KOPT-K1 (cell line): ENCODE data around the gene ERAL1.

Experiments
- H3K27ac ChIP-seq: fragments of 200-600 bp; sonication (generic); 2 replicates; pipeline ENCODE4 v1.5.1; 2016; ENCODE audit warnings: antibody characterized with exemption, mild to moderate bottlenecking, low read depth, low read length; ENCODE audit not compliant: poor library complexity, severe bottlenecking
- H3K36me3 ChIP-seq: fragments of 200-600 bp; sonication (generic); 2 replicates; pipeline ENCODE4 v1.5.1; 2017; ENCODE audit warnings: antibody characterized with exemption, mild to moderate bottlenecking, low read length, moderate library complexity; ENCODE audit not compliant: insufficient read depth
- H3K9me3 ChIP-seq: fragments of 200-600 bp; sonication (generic); 2 replicates; pipeline ENCODE4 v1.5.1; 2017; ENCODE audit warnings: antibody characterized with exemption, low read length, mild to moderate bottlenecking; ENCODE audit not compliant: insufficient read depth, poor library complexity, severe bottlenecking

ERAL1 gene

GRCh38 chr17:28908640-28909167 lies 53.9 kb downstream of the ERAL1 start:
- no peaks in the 10 kb centered on the region for H3K9me3 ChIP-seq
- no peak overlapping the region for H3K27ac ChIP-seq
- H3K36me3 ChIP-seq, result peaks cover 85% of the 10 kb centered on the region

- Histone ChIP-seq H3K27ac (no peak overlapping the region), H3K9me3 (no peaks in the 10 kb centered on the region), H3K36me3 (peaks cover 99% of the 10 kb centered on the region)
These were observed 55.7 kb downstream of the ERAL1 start for GRCh38 chr17:28910534-28910933.
